Adrenal gland (tissue), 5 donors: ENCODE results near the gene RPL12.

ENCODE experiments used
- POLR2A ChIP-seq, 2 donors: fragments of 450-650 bp; IDR thresholded peaks; one replicate each; pipeline ENCODE4 v1.6.1; 2017; ENCODE audit warnings: antibody characterized with exemption in 2 of 2, mild to moderate bottlenecking in 2 of 2, moderate library complexity in 1 of 2
- TF ChIP-seq, protein P1 (sequence below), 6 experiments: fragments of 450-650 bp in 4 of 6; fragments of 200-600 bp in 2 of 6; sonication (generic) in 1 of 6; IDR thresholded peaks; 1 replicate in 5 of 6; 2 replicates in 1 of 6; pipeline versions ENCODE4 v1.5.1 to v1.8.0; 2016 to 2021; ENCODE audit warnings: antibody characterized with exemption in 6 of 6, mild to moderate bottlenecking in 2 of 6, moderate library complexity in 1 of 6
- donor health status: DM: no; HTN: no; CAD: no.

DNA sequence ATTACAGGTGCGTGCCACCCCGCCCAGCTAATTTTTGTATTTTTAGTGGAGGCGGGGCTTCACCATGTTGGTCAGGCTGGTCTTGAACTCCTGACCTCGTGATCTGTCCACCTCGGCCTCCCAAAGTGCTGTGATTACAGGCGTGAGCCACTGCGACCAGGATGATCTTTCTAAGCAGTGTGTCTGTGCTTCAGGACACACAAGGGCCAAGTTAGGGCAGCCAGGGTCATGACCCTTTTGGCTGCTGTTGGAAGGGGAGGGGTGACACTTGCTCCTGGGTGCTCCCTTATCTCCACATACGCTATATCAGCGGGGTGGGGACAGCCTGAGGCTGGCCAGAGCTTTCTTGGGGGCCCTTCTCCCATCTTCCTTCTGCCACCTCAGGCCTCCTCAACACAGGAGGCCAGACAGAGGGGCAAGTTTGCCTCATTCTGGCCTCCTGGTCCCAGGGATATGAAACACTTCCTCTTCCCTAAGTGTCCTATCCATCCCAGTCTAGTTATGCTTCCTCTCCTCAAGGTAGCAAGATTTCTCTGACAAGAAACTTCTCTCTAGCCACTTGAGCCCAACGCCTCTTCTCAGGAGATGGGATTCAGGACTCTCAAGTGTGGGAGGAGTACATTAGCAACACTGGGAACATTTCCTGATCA, 28.9 kb downstream of the RPL12 start:
- TF ChIP-seq, protein P1, sequence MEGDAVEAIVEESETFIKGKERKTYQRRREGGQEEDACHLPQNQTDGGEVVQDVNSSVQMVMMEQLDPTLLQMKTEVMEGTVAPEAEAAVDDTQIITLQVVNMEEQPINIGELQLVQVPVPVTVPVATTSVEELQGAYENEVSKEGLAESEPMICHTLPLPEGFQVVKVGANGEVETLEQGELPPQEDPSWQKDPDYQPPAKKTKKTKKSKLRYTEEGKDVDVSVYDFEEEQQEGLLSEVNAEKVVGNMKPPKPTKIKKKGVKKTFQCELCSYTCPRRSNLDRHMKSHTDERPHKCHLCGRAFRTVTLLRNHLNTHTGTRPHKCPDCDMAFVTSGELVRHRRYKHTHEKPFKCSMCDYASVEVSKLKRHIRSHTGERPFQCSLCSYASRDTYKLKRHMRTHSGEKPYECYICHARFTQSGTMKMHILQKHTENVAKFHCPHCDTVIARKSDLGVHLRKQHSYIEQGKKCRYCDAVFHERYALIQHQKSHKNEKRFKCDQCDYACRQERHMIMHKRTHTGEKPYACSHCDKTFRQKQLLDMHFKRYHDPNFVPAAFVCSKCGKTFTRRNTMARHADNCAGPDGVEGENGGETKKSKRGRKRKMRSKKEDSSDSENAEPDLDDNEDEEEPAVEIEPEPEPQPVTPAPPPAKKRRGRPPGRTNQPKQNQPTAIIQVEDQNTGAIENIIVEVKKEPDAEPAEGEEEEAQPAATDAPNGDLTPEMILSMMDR (IDR thresholded peaks at IDR 0.05): no peak
- TF ChIP-seq POLR2A (IDR thresholded peaks at IDR 0.05): no peak
